Tibial artery (tissue), 4 donors: ENCODE measurements around the gene C19orf53.

Source experiments
- DNase-seq, 2 donors: peaks; one replicate each; pipeline ENCODE4 v3.0.0-alpha.2; 2019
- H3K27ac ChIP-seq, 2 donors: fragments of 200-600 bp; sonication (generic) in 1 of 2; 1 replicate in 1 of 2; 2 replicates in 1 of 2; pipeline ENCODE4 v1.5.1; 2018 to 2019; ENCODE audit warnings: mild to moderate bottlenecking in 1 of 2
- H3K27me3 ChIP-seq, 2 donors: fragments of 200-600 bp; sonication (generic) in 1 of 2; one replicate each; pipeline versions ENCODE4 v1.5.1 to v1.6.0; 2016 to 2019
- H3K36me3 ChIP-seq, 3 donors: fragments of 200-600 bp; sonication (generic) in 2 of 3; one replicate each; pipeline ENCODE4 v1.5.1; 2016 to 2019; ENCODE audit warnings: mild to moderate bottlenecking in 2 of 3
- H3K4me1 ChIP-seq, 4 donors: fragments of 200-600 bp; sonication (generic) in 2 of 4; 1 replicate in 3 of 4; 2 replicates in 1 of 4; pipeline ENCODE4 v1.5.1; 2016 to 2019
- H3K4me3 ChIP-seq, 2 donors: fragments of 200-600 bp; sonication (generic) in 1 of 2; 1 replicate in 1 of 2; 2 replicates in 1 of 2; pipeline ENCODE4 v1.5.1; 2018 to 2019; ENCODE audit warnings: mild to moderate bottlenecking in 2 of 2
- H3K9me3 ChIP-seq, 3 donors: fragments of 200-600 bp; sonication (generic) in 1 of 3; one replicate each; pipeline ENCODE4 v1.5.1; 2016 to 2019
- CTCF ChIP-seq, 2 experiments: fragments of 200-600 bp in 1 of 2; fragments of 450-650 bp in 1 of 2; IDR thresholded peaks; one replicate each; pipeline ENCODE4 v1.5.1; 2017 to 2019; ENCODE audit warnings: antibody characterized with exemption in 2 of 2, mild to moderate bottlenecking in 1 of 2, moderate library complexity in 1 of 2
- intact Hi-C: fragments of 100-400 bp; cut with DNase I; formaldehyde crosslinking; loops from one replicate; pipeline ENCODE4 v1.15.0; 2023; ENCODE audit warnings: low total_unique reads

Gene C19orf53

GRCh38 chr19:13823901-13824300 lies 49.6 kb downstream of the C19orf53 start:
- peaks cover 0 to 20% (median 5%) of the 10 kb centered on the region in 4 donors for H3K4me1 ChIP-seq
- DNase-seq = no peak
- no peak overlapping the region for H3K4me3 ChIP-seq
- H3K27me3 ChIP-seq = no peaks in the 10 kb centered on the region
- intact Hi-C loops = no loop called here
- H3K9me3 ChIP-seq = no peaks in the 10 kb centered on the region
- no peak for TF ChIP-seq CTCF (IDR thresholded peaks at IDR 0.05)
- H3K27ac ChIP-seq = no peak overlapping the region
- H3K36me3 ChIP-seq = peaks cover 0 to 51% (median 30%) of the 10 kb centered on the region in 3 donors

- TF ChIP-seq CTCF (IDR thresholded peaks at IDR 0.05) = no peak
- Histone ChIP-seq H3K4me3 (no peak overlapping the region), H3K27me3 (no peaks in the 10 kb centered on the region), H3K27ac (no peak overlapping the region), H3K36me3 (peaks cover 0 to 59% (median 30%) of the 10 kb centered on the region in 3 donors), H3K9me3 (no peaks in the 10 kb centered on the region), H3K4me1 (peaks cover 0 to 20% (median 5%) of the 10 kb centered on the region in 4 donors)
- DNase-seq = no peak
- intact Hi-C loops = no loop called here
Measured at GRCh38 chr19:13824703-13825102, 50.4 kb downstream of the C19orf53 start.

GRCh38 chr19:13825489-13826441 lies 51.5 kb downstream of the C19orf53 start:
- Histone ChIP-seq H3K27me3 (no peaks in the 10 kb centered on the region), H3K27ac (no peak overlapping the region), H3K9me3 (no peaks in the 10 kb centered on the region), H3K36me3 (peaks cover 0 to 70% (median 37%) of the 10 kb centered on the region in 3 donors), H3K4me3 (no peak overlapping the region), H3K4me1 (peaks cover 0 to 20% (median 5%) of the 10 kb centered on the region in 4 donors)
- intact Hi-C loops = no loop called here
- no peak for DNase-seq
- TF ChIP-seq CTCF (IDR thresholded peaks at IDR 0.05) = no peak

GRCh38 chr19:13826652-13827235 lies 52.5 kb downstream of the C19orf53 start:
- intact Hi-C loops = no loop called here
- peaks cover 0 to 77% (median 42%) of the 10 kb centered on the region in 3 donors for H3K36me3 ChIP-seq
- DNase-seq = no peak

GRCh38 chr19:13827656-13828055 lies 53.4 kb downstream of the C19orf53 start:
- intact Hi-C loops = no loop called here
- Histone ChIP-seq H3K36me3 (peaks cover 0 to 77% (median 42%) of the 10 kb centered on the region in 3 donors), H3K9me3 (no peaks in the 10 kb centered on the region), H3K27ac (no peak overlapping the region), H3K4me1 (peaks cover 0 to 14% (median 3%) of the 10 kb centered on the region in 4 donors), H3K27me3 (no peaks in the 10 kb centered on the region), H3K4me3 (no peak overlapping the region)
- no peak for DNase-seq
- TF ChIP-seq CTCF (IDR thresholded peaks at IDR 0.05) = no peak

More at GRCh38 chr19:13826652-13827235, 52.5 kb downstream of the C19orf53 start:
- peaks cover 0 to 16% (median 5%) of the 10 kb centered on the region in 4 donors for H3K4me1 ChIP-seq
- TF ChIP-seq CTCF (IDR thresholded peaks at IDR 0.05) = no peak
- H3K27ac ChIP-seq = no peak overlapping the region
- no peaks in the 10 kb centered on the region for H3K9me3 ChIP-seq
- no peak overlapping the region for H3K4me3 ChIP-seq
- H3K27me3 ChIP-seq = no peaks in the 10 kb centered on the region
